ENCODE data around the gene PCDH19. TPM values are rescaled to one million over a fixed set of nuclear protein-coding genes. Genes with fewer than 3 reads are reported as not detected.
A peak's percentile ranks its signal among the peaks of the same experiment; 100 is the strongest.

Gene PCDH19
- total and polyA plus RNA-seq, 2 of the 13 experiments (the other 11 are each of a cell fraction or from before 2014, with no cell fraction given): 0.02 to 0.09 TPM

- Histone ChIP-seq H3K36me3 (replicated peaks in 1 of 2; ENCODE audit: control insufficient read depth in 1 of 2, insufficient read depth in 2 of 2, low read length in 2 of 2) (no peaks in the 10 kb centered on the region), H4K20me1 (ENCODE audit: insufficient read depth, low read length) (no peaks in the 10 kb centered on the region), H3K27ac (ENCODE audit: extremely low read length, insufficient read depth, low read length) (no peak overlapping the region), H3K4me3 (replicated peaks in 1 of 3; ENCODE audit: insufficient read depth in 1 of 3, low read depth in 2 of 3, low read length in 3 of 3) (no peak overlapping the region), H3K79me2 (ENCODE audit: insufficient read depth, low read length) (no peaks in the 10 kb centered on the region), H3K4me2 (ENCODE audit: low read depth, low read length) (no peak overlapping the region), H3K27me3 (ENCODE audit: control insufficient read depth in 1 of 2, insufficient read depth in 2 of 2, low read length in 2 of 2) (no peaks in the 10 kb centered on the region), H3K9me3 (ENCODE audit: low read length) (no peaks in the 10 kb centered on the region), H3K9ac (ENCODE audit: insufficient read depth, low read depth, low read length) (no peak overlapping the region), H2AFZ (ENCODE audit: low read length) (no peak overlapping the region), H3K4me1 (ENCODE audit: insufficient read depth, low read length) (no peaks in the 10 kb centered on the region)
- DNase-seq (ENCODE audit: low spot score) (no peak), ATAC-seq (no peak), FAIRE-seq (no peak)
- TF ChIP-seq CEBPB (IDR thresholded peaks at IDR 0.05; ENCODE audit: borderline replicate concordance, low read depth, low read length) (peak; percentile 27; the same call in 1 of the 2 replicates), CREB3 (CRISPR knock-in tag; IDR thresholded peaks at IDR 0.05) (no peak)
- 6% methylated on average over 1 of the region's 1 CpG for whole genome bisulfite sequencing (ENCODE audit: low lambda C conversion rate)
- ChIA-PET POLR2A (no interaction called here), CTCF (ENCODE audit: low intra/inter-chr PET ratio, low total read pairs) (no interaction called here)
- BruUV-seq (replicated peaks): no TSS peak
- in situ Hi-C loops (cut with HindIII; ENCODE audit: extremely low pct_ligation_motif_present, low pct_unique_long_range_greater_than_20kb): no loop called here
- intact Hi-C loops (cut with micrococcal nuclease; ENCODE audit: unreplicated experiment): no loop called here
These were observed 112.3 kb downstream of the PCDH19 start for GRCh38 chrX:100297728-100298127.

- ChIA-PET POLR2A (no interaction called here), CTCF (ENCODE audit: low intra/inter-chr PET ratio, low total read pairs) (no interaction called here)
- Histone ChIP-seq H3K4me2 (ENCODE audit: low read depth, low read length) (no peak overlapping the region), H3K27me3 (ENCODE audit: control insufficient read depth in 1 of 2, insufficient read depth in 2 of 2, low read length in 2 of 2) (no peaks in the 10 kb centered on the region), H3K9ac (ENCODE audit: insufficient read depth, low read depth, low read length) (no peak overlapping the region), H3K4me3 (replicated peaks in 1 of 3; ENCODE audit: insufficient read depth in 1 of 3, low read depth in 2 of 3, low read length in 3 of 3) (no peak overlapping the region), H3K4me1 (ENCODE audit: insufficient read depth, low read length) (no peaks in the 10 kb centered on the region), H3K27ac (ENCODE audit: extremely low read length, insufficient read depth, low read length) (no peak overlapping the region), H2AFZ (ENCODE audit: low read length) (no peak overlapping the region), H3K79me2 (ENCODE audit: insufficient read depth, low read length) (no peaks in the 10 kb centered on the region), H3K36me3 (replicated peaks in 1 of 2; ENCODE audit: control insufficient read depth in 1 of 2, insufficient read depth in 2 of 2, low read length in 2 of 2) (no peaks in the 10 kb centered on the region), H3K9me3 (ENCODE audit: low read length) (no peaks in the 10 kb centered on the region), H4K20me1 (ENCODE audit: insufficient read depth, low read length) (no peaks in the 10 kb centered on the region)
- ATAC-seq (no peak), DNase-seq (ENCODE audit: low spot score) (no peak), FAIRE-seq (no peak)
- WGBS (ENCODE audit: low lambda C conversion rate): no CpG with 5 or more reads among the region's 21 CpGs
- in situ Hi-C loops (cut with HindIII; ENCODE audit: extremely low pct_ligation_motif_present, low pct_unique_long_range_greater_than_20kb): no loop called here
- no TSS peak for BruUV-seq (replicated peaks)
- intact Hi-C loops (cut with micrococcal nuclease; ENCODE audit: unreplicated experiment): no loop called here
- no peak for TF ChIP-seq ATF4 (CRISPR knock-in tag; IDR thresholded peaks at IDR 0.05)
- no peak for TF ChIP-seq ZNF691 (CRISPR knock-in tag; IDR thresholded peaks at IDR 0.05; ENCODE audit: borderline replicate concordance, low read depth)
- TF ChIP-seq ZNF772 (CRISPR knock-in tag; IDR thresholded peaks at IDR 0.05): no peak
- TF ChIP-seq ZNF567 (CRISPR knock-in tag; IDR thresholded peaks at IDR 0.05; ENCODE audit: borderline replicate concordance): no peak
- TF ChIP-seq ZNF563 (CRISPR knock-in tag; IDR thresholded peaks at IDR 0.05): no peak
- TF ChIP-seq ZNF496 (CRISPR knock-in tag; IDR thresholded peaks at IDR 0.05; ENCODE audit: insufficient replicate concordance): no peak
- no peak for TF ChIP-seq CHCHD3 (CRISPR knock-in tag; IDR thresholded peaks at IDR 0.05)
- TF ChIP-seq KDM3A (CRISPR knock-in tag; IDR thresholded peaks at IDR 0.05; ENCODE audit: low read depth): no peak
These were observed 113.8 kb downstream of the PCDH19 start for GRCh38 chrX:100296183-100296753.
